ENCODE results near the gene CBX2.
A peak's percentile ranks its signal among the peaks of the same experiment; 100 is the strongest.

Gene CBX2

DNA sequence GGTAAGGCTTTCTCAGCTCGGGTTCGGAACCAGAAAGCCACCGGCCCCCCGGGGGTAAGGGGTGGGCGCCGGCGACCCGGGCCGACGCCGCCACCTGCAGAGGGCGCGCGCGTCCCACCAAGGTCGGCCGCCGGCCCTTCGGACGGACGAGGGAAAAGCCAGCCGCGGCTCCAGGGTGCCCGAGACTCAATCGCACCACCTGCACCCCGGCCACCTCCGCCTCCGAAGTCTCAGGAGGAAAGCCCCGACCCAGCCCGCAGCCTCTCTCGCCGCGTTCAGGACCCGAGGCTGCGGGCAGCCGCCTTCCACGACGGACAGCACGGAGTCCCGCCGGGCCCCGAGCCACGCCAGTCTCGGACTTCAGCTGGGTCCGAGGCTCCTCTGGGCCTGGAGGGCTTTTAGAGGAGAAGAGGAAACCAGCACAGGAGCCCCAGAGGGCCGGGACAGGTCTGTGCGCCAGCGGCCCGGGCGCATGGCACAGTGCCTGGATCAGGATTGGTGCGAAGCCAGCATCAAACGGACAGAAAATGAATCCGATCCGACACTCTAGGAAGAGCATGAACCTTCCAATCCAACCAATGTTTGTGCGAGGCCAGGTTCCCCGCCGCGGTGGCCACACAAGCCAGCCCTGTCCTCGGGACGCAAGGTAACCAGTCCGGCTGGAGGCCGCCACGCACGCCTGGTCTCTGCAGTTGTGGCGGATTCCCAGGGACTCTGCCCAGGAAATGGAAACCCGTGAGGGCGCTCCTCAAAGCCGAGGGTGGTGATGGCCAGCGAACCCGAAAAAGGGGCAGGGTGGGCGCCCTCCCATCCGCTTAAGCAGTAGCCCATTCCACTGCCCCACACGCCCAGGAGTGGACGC, 12.2 kb downstream of the CBX2 start:
- peak; percentile 23 for DNase-seq

DNA sequence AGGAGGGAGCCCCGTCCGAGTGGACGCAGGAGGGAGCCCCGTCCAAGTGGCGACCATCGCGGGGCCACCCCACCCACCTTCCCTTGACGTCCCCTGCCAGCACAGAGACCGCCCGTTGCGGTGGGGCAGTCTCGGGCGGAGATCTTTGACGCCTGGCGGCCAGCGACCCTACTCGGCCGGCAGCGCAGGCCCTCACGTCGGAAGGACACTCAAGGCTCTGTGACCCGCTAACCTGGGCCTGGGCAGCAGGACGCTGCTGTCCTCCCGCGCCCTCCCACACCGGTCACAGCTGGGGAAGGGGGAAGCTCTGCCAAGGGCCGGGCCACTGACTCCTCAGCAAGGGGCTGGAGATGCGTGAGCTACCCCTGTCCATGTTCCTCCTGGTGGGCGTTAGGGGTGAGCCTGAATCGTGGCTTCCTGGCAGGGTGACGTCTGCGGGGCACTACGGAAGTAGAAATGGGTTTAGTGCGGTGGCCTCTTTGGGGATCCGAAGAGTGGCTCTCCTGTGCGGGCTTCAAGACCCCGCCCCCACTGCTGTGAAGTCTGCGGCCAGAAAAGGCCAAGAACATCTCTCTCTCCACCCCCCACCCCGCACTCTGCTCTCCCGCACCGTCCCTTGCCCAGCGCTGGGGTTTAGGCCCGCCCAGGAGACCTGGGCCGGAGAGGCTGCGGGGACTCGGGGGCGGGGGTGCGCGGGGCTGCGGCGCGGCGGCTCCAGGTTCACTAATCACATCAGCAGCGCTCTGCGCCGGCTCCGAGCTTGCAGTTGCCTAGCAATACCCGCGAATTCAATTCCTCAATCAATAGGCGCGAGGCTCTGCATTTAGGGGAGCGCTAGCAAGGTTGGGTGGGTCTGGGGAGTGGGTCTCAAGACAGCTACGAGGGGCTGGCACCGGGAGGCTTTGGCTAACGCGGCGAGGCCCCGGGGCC, 13.1 kb downstream of the CBX2 start:
- DNase-seq = no peak

DNA sequence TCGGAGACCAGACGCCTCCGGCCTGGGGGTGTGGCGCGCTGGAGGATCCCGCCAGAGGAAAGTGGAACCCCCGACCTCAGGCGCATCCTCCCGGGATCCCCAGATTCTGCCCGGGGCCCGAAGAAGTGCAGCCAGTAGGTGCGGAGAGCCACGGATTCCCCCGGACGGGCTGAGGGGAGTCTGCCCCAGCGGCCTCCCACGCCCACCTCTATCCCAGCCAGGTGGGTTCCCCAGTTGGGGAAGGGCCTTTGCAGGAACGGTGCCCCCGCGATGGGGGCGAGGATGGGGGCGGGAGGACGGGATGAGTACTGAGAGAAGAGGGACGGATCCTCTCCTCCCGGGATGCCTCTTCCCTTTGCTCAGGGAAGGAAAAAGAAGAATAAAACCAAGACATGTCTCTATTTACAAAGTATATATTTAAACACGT, 13.8 kb downstream of the CBX2 start:
- DNase-seq = no peak

DNA sequence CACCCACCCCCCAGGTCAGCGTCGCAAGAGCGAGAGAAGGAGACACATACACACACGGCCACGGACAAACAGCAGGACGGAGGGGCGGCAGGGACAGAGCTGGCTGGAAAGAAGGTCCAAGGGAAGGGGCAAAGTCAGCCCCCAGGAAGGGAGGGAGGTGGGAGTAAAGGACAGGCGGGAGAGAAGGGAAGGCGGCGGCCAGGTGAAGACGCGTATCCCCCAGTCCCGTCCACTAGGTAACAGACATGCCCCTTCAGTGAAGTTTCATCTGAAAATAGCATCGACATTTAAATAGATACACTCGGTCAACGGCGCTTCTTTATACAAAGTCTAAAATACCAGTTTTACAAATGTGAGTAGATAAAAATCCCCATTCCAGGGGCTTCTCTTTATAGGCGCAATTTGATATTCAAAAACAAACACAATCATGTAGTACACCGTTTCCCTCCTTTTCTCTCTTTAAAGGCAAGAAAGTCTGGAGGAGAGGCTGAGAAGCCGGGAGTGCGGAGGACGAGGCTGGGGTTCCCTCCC, 14.5 kb downstream of the CBX2 start:
- DNase-seq = no peak

DNA sequence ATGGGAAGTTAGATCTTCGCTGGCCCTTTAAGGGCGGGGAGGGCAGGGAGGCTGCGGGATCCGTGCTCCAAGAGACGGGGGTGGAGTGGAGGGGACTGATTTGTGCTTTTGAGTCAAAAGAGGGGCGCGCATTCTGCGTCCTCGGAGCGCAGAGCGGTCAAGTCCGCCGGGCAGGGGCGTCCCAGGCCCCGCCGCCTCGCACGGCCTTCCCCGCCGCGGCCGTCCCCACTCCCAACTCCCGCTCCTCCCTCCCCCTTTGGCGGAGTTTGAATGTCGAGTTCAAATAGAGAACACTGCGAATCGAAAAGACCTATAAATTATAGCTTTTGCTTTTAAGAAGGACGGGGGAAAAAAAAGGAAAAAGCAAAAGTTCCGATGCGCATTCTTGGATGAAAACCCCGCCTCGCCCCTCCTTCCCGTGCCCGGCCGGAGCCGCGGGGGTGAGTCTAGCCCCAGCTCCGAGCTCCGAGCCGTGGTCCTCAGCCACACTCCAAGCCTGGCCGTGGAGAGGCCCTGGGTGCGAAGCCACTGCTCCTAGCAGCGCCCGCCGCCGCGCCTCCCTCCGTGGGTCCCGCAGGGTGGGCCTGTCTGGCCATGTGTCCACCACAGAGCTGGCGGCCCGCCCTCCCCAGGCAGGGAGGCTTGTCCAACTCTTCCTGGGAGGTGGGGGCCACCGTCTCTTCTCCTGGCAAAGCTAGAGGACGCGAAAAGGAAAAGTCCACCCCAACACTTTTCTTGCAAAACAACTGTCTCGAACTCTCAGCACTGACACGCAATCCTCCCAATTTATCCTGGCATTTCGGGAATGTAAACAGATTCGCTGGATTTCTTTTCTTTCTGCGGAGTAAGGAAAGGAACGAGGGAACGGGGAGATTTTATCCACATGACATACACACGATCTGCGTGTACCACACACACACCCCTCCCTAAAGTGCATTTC, 15.3 kb downstream of the CBX2 start:
- peak; percentile 73 for DNase-seq

DNA sequence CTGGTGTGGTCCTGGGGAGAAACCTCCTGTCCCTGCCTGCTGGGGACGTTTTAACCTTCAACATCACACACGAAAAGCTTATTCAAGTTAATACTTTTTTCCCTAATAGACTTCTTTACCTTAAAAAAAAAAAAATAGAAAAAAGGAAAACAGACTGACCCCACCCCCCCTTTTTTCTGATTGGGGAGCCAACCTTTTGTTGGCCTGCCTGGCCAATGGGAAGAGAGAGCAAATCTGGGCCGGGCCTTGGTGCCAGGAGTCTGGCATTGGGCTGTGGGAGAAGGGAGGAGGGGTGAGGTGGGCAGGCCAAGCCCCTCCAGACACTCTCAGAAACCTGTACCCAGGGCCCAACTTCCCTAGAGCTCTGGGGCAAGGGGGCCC, 16.0 kb downstream of the CBX2 start:
- DNase-seq = peak; percentile 40

DNA sequence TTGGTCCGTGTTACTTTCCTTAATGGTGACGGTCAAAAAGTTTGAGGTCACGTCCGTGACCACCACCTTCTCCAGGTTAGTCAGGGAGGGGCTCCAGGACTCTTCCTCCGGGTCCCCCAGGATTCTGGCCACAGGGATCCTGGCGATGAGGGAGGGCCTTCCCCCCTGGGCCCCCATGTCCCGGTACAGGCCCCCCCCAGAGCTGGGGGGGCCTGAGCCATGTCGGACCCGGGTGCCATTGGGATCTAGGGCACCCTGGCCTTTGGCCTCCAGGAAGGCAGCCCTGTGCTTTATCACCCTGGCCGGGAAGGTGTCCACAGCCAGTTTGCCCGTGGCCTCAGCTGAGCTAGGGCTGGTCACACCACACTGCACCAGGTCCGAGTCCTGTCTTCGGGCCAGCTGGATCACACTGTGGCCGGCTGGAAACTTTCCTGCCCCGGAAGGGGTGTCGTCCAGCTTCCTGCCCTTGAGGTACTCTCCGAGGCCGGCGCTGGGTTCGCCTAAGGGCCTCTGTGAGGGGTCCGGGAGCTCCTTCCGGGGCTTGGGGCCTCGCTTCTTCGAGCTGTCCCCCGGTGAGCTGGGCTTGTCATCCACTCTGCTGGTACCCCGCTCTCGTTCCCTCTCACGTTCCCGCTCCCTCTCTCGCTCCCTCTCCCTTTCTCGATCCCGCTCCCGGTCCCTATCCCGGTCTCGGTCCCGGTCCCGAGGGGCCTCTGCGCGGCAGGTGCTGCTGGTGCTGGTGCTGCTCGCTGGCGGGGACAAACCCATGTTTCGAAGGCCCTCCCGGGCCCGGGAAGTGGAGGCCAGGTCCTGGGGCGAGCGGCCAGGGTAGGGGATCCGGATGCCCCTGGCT, 16.9 kb downstream of the CBX2 start:
- no peak for DNase-seq

DNA sequence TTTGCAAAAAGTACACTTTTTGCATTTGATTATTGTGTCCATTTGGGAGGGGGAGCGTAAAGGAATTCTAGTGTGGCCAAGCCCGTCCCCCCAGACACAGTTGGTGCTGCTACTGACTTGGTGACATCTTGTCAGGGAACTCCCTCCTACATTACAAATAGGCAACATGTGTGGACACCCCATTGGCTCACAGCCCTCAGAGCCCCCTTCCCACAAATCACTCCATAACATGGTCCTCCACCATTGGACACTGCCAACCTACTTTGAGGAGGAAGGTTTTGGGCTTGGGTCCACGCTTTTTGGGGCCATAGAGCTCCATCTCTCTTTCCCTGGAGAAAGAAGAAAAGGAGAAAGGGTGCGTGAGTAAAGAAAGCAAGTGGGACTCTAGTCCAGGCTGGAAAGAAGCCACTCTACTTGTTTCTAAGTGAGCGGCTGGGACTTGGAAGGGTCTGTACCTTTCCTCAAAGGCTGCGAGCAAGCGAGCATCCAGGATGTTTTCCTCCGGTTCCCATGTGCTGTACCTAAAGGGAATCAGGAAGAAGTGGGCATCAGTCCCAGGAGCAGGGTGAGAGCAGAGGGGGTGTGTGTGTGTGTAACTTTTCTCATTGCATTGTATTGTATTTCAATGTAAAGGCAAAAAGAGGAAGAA, 18.0 kb downstream of the CBX2 start:
- no peak for DNase-seq

DNA sequence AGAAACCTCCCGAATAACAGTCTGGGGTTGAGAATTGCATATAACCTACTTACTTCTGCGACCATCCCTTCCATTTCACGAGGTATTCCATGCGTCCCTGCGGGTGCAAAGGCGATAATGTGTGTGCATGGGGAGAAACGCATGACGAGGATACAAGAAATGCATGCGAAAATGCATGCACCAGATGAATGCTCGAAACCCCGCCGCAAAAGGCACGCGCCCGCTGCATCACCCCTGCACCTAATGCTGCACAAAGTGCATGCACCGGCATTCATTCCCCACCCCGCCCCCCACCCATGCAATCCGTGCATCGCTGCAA, 18.5 kb downstream of the CBX2 start:
- no peak for DNase-seq

DNA sequence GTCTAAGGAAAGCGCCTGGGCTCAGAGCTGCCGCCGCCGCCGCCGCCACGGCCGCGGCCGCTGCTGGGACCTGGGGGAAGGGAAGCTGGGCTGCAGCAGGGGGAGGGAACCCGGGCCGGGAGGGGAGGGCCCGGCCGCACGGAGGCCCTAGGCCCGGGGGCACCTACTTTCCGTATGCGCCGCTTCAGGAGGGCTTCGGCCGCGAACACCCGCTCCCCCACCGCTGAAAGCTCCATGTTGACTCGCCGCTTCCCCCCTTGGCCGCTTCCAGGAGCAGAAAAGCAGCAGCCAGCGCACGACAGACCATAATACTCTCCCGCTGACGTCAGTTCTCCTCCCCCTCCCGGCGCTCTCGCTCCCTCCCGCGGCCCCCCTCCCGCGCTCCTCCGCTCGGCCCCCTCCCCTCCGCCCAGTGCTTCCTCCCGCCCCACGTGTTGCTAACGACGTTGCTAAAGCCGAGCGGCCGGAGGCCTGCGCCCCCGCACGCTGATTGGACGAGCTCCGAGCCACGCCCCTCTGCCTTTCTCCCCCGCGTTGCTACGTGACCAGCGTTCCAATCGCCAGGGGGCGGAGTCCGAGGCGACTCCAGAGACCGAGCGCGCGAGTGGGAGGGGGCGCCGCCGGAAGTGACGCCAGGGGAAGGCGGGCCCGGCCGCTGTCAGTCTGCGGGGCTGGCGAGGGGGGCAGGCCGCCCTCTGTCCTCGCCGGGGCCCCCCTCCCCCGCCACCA, 19.0 kb downstream of the CBX2 start, which contains the start of gene CBX8:
TSS of gene CBX8 (minus strand) at position 315 of the 729 bp plus-strand sequence. CDS start at position 236, 79 bp downstream.
- DNase-seq = peak; percentile 99

DNA sequence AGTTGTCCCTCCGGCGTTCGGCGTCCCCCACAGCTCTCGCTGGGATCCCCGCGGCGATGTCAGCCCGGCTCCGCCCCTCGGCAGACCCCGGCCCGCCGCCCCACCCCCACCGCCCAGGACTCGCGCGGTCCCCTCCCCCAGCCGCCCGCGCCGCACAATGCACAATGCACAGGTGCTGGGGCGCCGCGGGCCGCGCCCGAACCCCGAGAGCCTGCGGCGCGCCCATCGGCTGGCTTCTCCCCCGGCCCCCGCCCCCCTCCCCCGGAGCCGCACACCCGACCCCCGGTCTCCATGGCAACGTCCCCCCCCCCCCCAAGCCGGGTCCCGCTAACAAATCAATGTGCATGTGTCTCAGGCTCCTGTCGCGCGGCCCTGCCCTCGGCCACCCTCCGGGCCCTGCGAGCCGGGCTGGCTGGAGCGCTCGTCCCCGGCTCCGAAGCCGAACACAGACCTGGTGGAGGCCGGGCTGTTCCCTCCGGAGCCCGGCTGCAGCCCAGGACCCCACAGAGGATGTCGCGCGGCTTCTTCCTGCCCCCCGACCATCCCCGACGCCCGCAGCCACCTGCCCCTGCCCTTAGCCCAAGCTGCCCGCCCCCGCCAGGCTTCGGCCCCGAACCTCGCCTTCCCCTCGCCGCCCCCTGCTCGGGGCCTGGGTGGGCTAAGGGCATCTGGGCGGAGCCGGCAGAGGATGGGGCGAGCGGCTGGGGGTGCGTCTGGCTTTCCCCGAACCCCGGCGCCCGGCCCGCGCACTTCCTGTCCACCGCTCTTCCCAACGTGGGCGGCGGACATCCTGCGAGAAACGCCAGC, 19.7 kb downstream of the CBX2 start:
- DNase-seq = no peak

DNA sequence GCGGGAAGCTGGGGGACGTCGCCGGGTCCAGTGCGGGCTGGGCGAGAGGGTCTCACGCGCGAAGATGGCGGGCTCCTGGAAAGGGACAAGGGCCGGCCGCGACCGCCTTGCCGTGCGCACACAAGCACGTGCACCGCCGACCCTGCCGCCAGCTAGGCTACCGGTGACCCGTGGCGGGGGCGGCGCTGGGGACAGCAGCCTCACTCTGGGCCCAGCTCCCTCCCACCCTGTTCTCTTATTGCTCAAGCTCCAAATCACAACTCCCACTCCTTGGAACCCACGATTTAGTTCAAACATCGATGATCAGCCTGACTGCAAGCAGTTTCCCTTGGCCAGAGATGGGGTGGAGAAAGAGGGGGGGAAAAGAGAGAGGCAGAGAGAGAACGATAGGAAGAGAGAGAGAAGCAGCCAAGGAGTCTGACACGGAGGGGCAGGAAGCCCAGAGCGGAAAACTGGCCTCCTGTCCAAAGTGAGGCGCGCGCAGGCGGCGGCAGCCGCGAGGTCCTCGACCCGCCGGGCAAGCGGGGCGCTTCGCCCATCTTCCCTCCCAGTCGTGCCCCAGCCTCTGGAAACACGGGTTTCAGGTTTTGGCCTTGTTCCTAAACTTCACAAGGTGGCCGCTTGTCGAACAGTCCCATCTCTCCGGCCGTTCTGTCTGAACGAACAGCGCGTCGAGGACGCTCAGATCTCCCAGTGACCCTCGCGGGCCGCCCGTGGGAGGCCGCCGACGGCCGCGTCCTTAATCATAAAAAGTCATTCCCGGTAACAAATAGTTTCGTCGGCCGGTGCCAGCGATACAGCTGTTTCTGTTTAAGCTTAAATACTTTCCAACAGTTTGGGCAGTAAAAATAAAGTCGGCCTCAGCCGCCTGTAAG, 20.6 kb downstream of the CBX2 start:
- peak; percentile 36 for DNase-seq

DNA sequence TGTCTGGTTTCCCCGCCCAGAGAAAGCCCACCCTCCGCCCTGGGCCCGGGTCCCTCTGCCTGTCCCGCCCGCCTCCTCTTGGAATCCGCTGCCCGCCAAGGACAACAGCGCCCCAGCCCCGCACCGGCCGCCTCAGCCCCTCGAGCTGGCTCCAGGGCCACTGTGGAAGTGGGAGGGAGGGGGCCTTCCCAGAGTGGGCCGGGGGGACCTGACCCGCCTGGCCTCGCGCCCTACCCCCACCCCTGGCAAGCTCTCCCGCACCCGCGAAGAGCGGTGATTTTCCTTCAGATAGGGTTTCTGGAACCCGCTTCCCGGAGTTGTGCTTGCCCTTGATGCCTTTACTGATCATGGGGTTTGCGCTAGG, 21.2 kb downstream of the CBX2 start:
- DNase-seq = no peak

DNA sequence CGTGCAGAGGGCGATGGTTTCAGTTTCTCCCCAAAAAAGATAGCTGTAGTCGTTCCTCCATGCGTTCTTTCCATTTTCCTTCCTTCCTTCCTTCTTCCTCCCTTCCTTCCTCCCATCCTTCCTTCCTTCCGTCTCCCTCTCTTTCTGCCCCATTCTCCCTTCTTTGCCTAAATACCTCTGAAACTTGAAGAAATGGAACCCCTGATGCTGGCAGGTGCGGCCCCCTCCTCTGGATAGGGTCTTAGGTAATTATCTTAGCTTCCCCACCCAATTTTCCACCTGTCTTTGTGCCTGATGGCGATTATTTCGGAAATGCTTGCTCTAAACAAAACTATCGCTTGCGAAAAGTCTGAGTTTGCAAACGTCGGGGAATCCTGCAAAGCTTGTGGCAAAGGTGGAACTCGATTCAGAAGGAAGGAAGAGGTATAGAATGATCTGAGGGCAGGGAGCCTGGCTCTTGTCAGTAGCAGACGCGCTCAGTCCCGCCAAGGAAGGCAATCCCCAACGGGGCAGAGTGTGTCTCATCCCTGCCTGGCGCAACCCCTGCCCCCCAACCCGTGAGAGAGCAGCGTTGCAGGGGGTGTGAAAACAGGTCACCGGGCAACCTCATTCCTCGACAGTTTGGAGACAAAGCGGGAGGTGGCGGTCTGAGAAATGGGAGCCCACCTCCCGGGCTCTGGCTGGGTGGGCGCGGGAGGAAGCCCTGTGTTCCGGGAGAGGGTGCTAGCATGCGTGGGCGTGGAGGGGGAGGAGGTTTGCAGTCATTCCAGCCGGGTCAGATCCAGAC, 21.8 kb downstream of the CBX2 start:
- no peak for DNase-seq

DNA sequence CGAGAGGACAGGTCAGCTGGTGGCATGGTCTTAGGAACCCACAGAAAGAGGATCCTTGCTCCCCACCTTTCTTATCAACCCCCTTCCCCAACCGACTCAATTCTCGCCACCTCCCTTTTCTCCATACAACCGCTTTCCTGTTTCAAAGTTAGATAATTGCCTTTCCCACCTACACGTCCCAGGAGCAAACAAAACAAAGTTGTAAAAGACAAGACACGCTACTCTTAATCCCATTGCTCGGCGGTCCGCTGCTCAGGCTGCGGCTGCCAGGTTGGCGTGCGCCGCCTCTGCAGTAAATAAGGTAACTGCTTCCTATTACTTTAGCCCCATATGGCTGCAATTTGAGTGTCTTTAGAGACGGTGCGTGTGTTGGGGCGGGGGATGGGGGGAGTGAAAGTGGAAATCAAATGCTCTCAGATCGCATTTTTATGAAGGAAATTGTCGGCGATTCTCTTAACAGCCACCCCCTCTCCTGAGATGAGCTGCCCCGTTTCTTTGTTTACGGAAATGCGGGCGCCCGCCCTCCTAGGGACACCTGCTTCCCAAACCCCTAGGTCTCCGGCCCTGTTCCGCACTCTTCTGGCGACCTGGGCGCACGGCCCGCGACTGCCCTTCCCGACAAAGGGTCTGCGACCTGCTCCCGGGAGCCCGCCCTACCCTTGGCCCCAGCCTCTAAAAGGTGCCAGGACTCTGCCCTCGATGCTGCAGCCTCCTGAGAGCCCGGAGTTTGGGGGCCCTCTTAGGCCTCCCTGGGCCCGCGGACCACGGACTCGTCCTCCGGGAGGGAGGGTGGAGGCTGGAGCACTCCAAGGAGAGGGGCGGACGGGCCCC, 22.6 kb downstream of the CBX2 start:
- peak; percentile 58 for DNase-seq
